ENCODE data around the gene ASS1. TPM values are rescaled to one million over a fixed set of nuclear protein-coding genes. Genes with fewer than 3 reads are reported as not detected.

The ASS1 gene
- total RNA-seq, 1 experiment from 2014 or later = 83.0 TPM

DNA sequence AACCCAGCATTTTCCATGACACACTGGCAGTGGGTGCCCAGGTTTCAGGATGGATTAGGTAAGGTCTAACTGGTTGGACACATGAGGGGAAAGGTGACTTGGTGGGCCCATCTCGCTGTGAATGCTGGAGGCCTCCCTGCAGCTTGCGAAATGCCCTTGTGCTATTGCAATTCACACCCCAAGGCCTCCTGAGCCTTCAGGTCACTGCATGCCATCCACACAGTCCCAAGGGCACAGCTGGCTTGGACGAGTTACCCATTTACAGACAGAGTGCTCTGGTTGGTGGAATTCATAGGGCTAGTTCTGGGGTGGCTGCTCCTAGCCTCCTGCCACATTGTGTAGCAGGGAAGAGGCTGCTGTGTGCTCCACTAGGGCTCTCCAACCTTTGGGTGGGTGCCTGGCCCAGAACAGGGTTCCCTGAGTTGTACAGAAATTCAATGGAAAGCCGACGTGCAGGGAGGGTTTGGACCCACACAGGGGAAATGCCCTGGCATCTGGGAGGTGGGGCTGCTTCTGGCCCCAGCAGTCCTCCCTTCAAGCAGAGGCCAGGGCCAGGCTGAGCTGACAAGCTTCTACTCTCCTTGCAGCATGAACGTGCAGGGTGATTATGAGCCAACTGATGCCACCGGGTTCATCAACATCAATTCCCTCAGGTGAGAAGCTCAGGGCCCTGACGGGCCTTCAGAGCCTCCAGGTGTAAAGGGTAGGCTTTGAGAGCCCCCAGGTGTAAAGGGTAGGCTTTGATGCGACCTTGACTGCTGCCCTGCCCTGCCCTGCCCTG lies 54.3 kb downstream of the ASS1 start:
- intact Hi-C loops (cut with micrococcal nuclease) = no loop called here

DNA sequence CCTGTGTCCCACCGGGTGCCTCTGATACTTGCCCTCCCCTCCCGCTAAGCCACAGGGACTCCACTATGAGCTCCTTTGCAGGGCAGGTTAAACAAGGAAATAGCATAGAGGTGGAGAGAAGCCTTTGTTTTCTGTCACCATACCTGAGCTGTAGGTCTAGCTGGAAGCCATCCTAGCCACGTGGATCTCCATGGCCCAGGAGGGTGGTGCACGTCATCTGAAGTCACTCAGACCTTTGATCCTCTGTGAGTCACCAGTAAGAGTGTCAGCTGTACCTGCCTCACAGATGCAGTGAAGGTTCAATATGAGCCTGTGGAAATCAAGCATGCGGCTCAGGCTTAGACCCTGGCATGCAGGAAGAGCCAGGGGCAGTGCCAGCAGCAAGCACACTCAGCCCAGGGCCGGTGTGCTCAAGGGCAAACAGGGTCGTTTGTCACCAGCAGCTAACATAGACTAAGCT lies 55.1 kb downstream of the ASS1 start:
- Histone ChIP-seq H3F3A (ENCODE audit: low read length, unreplicated experiment) (no peaks in the 10 kb centered on the region), H3K4me3 (ENCODE audit: low read length) (no peak overlapping the region), H3K4me2 (ENCODE audit: low read length) (peak overlapping the region; percentile 38; the same call in 1 of the 2 replicates), H2AFZ (ENCODE audit: low read length) (peak overlapping the region; percentile 33; the same call in 1 of the 2 replicates), H3K9me3 (ENCODE audit: low read length) (no peaks in the 10 kb centered on the region), H3K4me1 (ENCODE audit: insufficient read depth, low read length) (peaks cover 16% of the 10 kb centered on the region), H3K9ac (ENCODE audit: low read length) (no peak overlapping the region), H3K36me3 (ENCODE audit: low read depth, low read length) (no peaks in the 10 kb centered on the region), H4K20me1 (ENCODE audit: low read length) (no peaks in the 10 kb centered on the region), H3K27ac (ENCODE audit: low read length) (peak overlapping the region; percentile 50), H3K27me3 (ENCODE audit: low read length) (no peaks in the 10 kb centered on the region), H3K9me2 (replicated peaks; ENCODE audit: low read length) (no peaks in the 10 kb centered on the region), H3K79me2 (ENCODE audit: low read length) (no peaks in the 10 kb centered on the region)
- DNase-seq = peak; percentile 80
- ChIA-PET POLR2A (ENCODE audit: unreplicated experiment) (interaction anchor here (0.6 kb wide), 2 partner anchors 499 to 1880 kb away, joined by 4 to 10 read pairs; no protein-coding TSS in a partner anchor), CTCF (interaction anchor here (0.9 kb wide), 1 partner anchor 39 kb away, joined by 4 read pairs; no protein-coding TSS in a partner anchor)
- no peak for TF ChIP-seq CTCF (conservative IDR thresholded peaks at IDR 0.05; ENCODE audit: low read depth, low read length)
- TF ChIP-seq EZH2phosphoT487 (IDR thresholded peaks at IDR 0.05; ENCODE audit: borderline replicate concordance, low read length) = no peak
- no peak for TF ChIP-seq EZH2 (IDR thresholded peaks at IDR 0.05; ENCODE audit: low read length, unreplicated experiment)
- ATAC-seq = peak; percentile 93
- intact Hi-C loops (cut with micrococcal nuclease) = no loop called here
- BruUV-seq (replicated peaks) = no TSS peak

More for the DNA sequence above, 54.3 kb downstream of the ASS1 start:
- DNase-seq (no peak), ATAC-seq (no peak)
- no peak for TF ChIP-seq EZH2phosphoT487 (IDR thresholded peaks at IDR 0.05; ENCODE audit: borderline replicate concordance, low read length)
- TF ChIP-seq EZH2 (IDR thresholded peaks at IDR 0.05; ENCODE audit: low read length, unreplicated experiment) = no peak
- no peak for TF ChIP-seq CTCF (conservative IDR thresholded peaks at IDR 0.05; ENCODE audit: low read depth, low read length)
- H3K4me1 ChIP-seq (ENCODE audit: insufficient read depth, low read length) = peaks cover 16% of the 10 kb centered on the region
- no peaks in the 10 kb centered on the region for H3K79me2 ChIP-seq (ENCODE audit: low read length)
- H3K36me3 ChIP-seq (ENCODE audit: low read depth, low read length) = no peaks in the 10 kb centered on the region
- H3K27me3 ChIP-seq (ENCODE audit: low read length) = no peaks in the 10 kb centered on the region
- no peaks in the 10 kb centered on the region for H3F3A ChIP-seq (ENCODE audit: low read length, unreplicated experiment)
- POLR2A ChIA-PET (ENCODE audit: unreplicated experiment) = no interaction called here
- H3K4me3 ChIP-seq (ENCODE audit: low read length) = no peak overlapping the region
- H3K9me3 ChIP-seq (ENCODE audit: low read length) = no peaks in the 10 kb centered on the region
- H3K9ac ChIP-seq (ENCODE audit: low read length) = no peak overlapping the region
- peak overlapping the region; percentile 50 for H3K27ac ChIP-seq (ENCODE audit: low read length)
- no peaks in the 10 kb centered on the region for H4K20me1 ChIP-seq (ENCODE audit: low read length)
- H3K4me2 ChIP-seq (ENCODE audit: low read length) = no peak overlapping the region
- peak overlapping the region; percentile 28; the same call in 1 of the 2 replicates for H2AFZ ChIP-seq (ENCODE audit: low read length)
- CTCF ChIA-PET = no interaction called here
- H3K9me2 ChIP-seq (replicated peaks; ENCODE audit: low read length) = no peaks in the 10 kb centered on the region
- no TSS peak for BruUV-seq (replicated peaks)
